SU-DHL-6 (cell line): Measurements from ENCODE around the gene SHCBP1L.

Source experiments
- H2AFZ ChIP-seq: fragments of 200-600 bp; sonication (generic); 2 replicates; pipeline ENCODE4 v1.6.1; 2014; ENCODE audit warnings: low read depth, mild to moderate bottlenecking, moderate library complexity, mixed read lengths, antibody characterized with exemption, low read length; ENCODE audit not compliant: severe bottlenecking
- H3F3A ChIP-seq: fragments of 200-600 bp; shearing (Covaris generic); 2 replicates; pipeline ENCODE4 v1.6.0; 2016; ENCODE audit warnings: antibody characterized with exemption, mild to moderate bottlenecking; ENCODE audit not compliant: insufficient read depth
- H3K27ac ChIP-seq: fragments of 200-600 bp; sonication (generic); 2 replicates; pipeline ENCODE4 v1.5.1; 2016; ENCODE audit warnings: low read depth, mild to moderate bottlenecking, low read length, moderate library complexity, mixed read lengths
- H3K27me3 ChIP-seq: fragments of 200-600 bp; sonication (generic), shearing (Covaris generic); 2 replicates; pipeline ENCODE4 v1.6.0; 2014; ENCODE audit warnings: mild to moderate bottlenecking, low read length
- H3K36me3 ChIP-seq: fragments of 200-600 bp; sonication (generic); 2 replicates; pipeline ENCODE4 v1.6.1; 2014; ENCODE audit warnings: mild to moderate bottlenecking, low read length, mixed read lengths
- H3K4me2 ChIP-seq: fragments of 300-600, 200-600 bp; shearing (Covaris generic), sonication (generic); 2 replicates; pipeline ENCODE4 v1.6.0; 2014; ENCODE audit warnings: low read length, low read depth, mild to moderate bottlenecking; ENCODE audit not compliant: poor library complexity, severe bottlenecking
- H3K4me3 ChIP-seq: fragments of 200-600 bp; sonication (generic); 2 replicates; pipeline ENCODE4 v1.5.1; 2014; ENCODE audit warnings: antibody characterized with exemption, low read length, mild to moderate bottlenecking, mixed read lengths; ENCODE audit not compliant: insufficient read depth, poor library complexity, severe bottlenecking
- H3K79me2 ChIP-seq: fragments of 200-600 bp; sonication (generic); 2 replicates; pipeline ENCODE4 v1.6.1; 2014; ENCODE audit warnings: mild to moderate bottlenecking, low read length, moderate library complexity; ENCODE audit not compliant: insufficient read depth
- H3K9ac ChIP-seq: fragments of 200-600 bp; sonication (generic); 2 replicates; pipeline ENCODE4 v1.7.0; 2014; ENCODE audit warnings: mild to moderate bottlenecking, low read length
- H3K9me2 ChIP-seq: fragments of 200-600 bp; sonication (generic); replicated peaks from 2 replicates; pipeline ENCODE4 v1.6.1; 2014; ENCODE audit warnings: low read length; ENCODE audit not compliant: insufficient read depth
- H3K9me3 ChIP-seq: fragments of 200-600 bp; sonication (generic); 2 replicates; pipeline ENCODE4 v1.6.1; 2014; ENCODE audit warnings: low read length, mixed read lengths; ENCODE audit not compliant: insufficient read depth
- H4K20me1 ChIP-seq: fragments of 200-600 bp; sonication (generic); 2 replicates; pipeline ENCODE4 v1.6.1; 2014; ENCODE audit warnings: low read depth, mild to moderate bottlenecking, antibody characterized with exemption, low read length, moderate library complexity, mixed read lengths
- EZH2phosphoT487 ChIP-seq: fragments of 200-600 bp; sonication (generic), shearing (Covaris generic); conservative IDR thresholded peaks from 2 replicates; pipeline ENCODE4 v1.6.1; 2018; ENCODE audit warnings: mild to moderate bottlenecking, antibody characterized with exemption, low read length, moderate library complexity, mixed read lengths
- TF ChIP-seq, protein P1 (sequence below): fragments of 200-600 bp; sonication (generic); IDR thresholded peaks from one replicate; pipeline ENCODE4 v1.5.1; 2017; ENCODE audit warnings: antibody characterized with exemption, mild to moderate bottlenecking, low read length, moderate library complexity; ENCODE audit not compliant: insufficient read depth, poor library complexity, severe bottlenecking

Gene SHCBP1L

DNA sequence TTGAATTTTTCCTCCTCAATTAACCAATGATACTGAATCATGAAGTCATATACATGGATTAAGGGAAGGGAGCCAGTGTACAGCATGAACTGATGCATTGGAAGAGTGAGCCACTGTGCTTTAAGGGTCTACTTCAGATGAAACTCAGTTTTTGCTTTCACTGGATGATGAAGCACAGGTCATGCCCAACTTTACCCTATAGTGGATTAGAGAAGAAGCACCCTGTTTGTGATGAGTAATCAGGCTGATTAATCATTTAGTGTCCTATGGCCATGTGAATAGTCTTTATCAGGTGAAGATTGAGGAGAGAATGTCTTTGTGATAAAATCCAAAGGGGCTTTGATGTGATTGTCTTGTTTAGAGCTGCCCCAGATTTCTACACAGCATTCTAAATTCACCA is 45.5 kb upstream of the SHCBP1L start:
- H3K27ac ChIP-seq: no peak overlapping the region
- H3K79me2 ChIP-seq: no peaks in the 10 kb centered on the region
- no peak for TF ChIP-seq EZH2phosphoT487
- TF ChIP-seq, protein P1, sequence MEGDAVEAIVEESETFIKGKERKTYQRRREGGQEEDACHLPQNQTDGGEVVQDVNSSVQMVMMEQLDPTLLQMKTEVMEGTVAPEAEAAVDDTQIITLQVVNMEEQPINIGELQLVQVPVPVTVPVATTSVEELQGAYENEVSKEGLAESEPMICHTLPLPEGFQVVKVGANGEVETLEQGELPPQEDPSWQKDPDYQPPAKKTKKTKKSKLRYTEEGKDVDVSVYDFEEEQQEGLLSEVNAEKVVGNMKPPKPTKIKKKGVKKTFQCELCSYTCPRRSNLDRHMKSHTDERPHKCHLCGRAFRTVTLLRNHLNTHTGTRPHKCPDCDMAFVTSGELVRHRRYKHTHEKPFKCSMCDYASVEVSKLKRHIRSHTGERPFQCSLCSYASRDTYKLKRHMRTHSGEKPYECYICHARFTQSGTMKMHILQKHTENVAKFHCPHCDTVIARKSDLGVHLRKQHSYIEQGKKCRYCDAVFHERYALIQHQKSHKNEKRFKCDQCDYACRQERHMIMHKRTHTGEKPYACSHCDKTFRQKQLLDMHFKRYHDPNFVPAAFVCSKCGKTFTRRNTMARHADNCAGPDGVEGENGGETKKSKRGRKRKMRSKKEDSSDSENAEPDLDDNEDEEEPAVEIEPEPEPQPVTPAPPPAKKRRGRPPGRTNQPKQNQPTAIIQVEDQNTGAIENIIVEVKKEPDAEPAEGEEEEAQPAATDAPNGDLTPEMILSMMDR: no peak
- H3K9me3 ChIP-seq: no peaks in the 10 kb centered on the region
- no peaks in the 10 kb centered on the region for H4K20me1 ChIP-seq
- H3F3A ChIP-seq: no peaks in the 10 kb centered on the region
- H3K9me2 ChIP-seq: no peaks in the 10 kb centered on the region
- H3K9ac ChIP-seq: no peak overlapping the region
- no peaks in the 10 kb centered on the region for H3K27me3 ChIP-seq
- no peak overlapping the region for H3K4me3 ChIP-seq
- no peak overlapping the region for H3K4me2 ChIP-seq
- no peak overlapping the region for H2AFZ ChIP-seq
- H3K36me3 ChIP-seq: no peaks in the 10 kb centered on the region

DNA sequence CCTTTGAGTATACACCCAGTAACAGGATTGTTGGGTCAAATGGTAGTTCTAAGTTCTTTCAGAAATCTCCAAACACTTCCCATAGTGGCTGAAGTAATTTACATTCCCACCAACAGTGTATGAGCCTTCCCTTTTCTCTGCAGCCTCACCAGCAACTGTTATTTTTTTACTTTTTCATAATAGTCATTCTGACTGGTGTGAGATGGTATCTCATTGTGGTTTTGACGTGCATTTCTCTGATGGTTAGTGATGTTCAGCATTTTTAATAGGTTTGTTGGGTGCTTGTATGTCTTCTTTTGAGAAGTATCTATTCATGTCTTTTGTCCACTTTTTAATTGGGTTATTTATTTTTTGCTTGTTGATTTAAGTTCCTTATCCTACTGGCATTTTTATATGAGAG is 43.9 kb upstream of the SHCBP1L start:
- Histone ChIP-seq H3K27me3 (no peaks in the 10 kb centered on the region), H3K27ac (no peak overlapping the region), H4K20me1 (no peaks in the 10 kb centered on the region), H3F3A (no peaks in the 10 kb centered on the region), H3K9me2 (no peaks in the 10 kb centered on the region), H3K4me2 (no peak overlapping the region), H3K9ac (no peak overlapping the region), H2AFZ (no peak overlapping the region), H3K36me3 (no peaks in the 10 kb centered on the region), H3K79me2 (no peaks in the 10 kb centered on the region), H3K4me3 (no peak overlapping the region), H3K9me3 (no peaks in the 10 kb centered on the region)
- TF ChIP-seq, protein P1: no peak
- TF ChIP-seq EZH2phosphoT487: no peak

DNA sequence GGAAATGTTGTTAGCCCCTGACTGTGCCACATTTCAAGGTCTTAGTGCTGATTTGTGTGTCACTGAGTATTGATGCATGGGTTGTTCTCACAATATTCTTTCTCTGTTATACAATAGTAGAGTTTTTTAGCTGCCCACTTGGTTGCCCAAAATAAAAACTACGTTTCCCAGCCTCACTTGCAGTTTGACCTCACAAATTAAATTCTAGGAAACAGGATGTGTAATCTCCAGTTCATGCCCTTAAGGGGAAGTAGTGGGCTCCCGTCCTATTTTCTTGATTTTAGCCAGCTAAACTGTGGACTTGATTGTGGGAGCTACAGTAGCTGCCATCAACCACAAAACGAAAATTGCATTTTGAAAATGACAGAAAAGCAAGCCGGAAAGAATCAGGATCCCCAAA is 42.9 kb upstream of the SHCBP1L start:
- Histone ChIP-seq H3K9ac (no peak overlapping the region), H3F3A (no peaks in the 10 kb centered on the region), H4K20me1 (no peaks in the 10 kb centered on the region), H3K4me2 (no peak overlapping the region), H3K36me3 (no peaks in the 10 kb centered on the region), H3K27ac (no peak overlapping the region), H3K4me3 (no peak overlapping the region), H2AFZ (no peak overlapping the region), H3K27me3 (no peaks in the 10 kb centered on the region), H3K9me3 (no peaks in the 10 kb centered on the region), H3K9me2 (no peaks in the 10 kb centered on the region), H3K79me2 (no peaks in the 10 kb centered on the region)
- no peak for TF ChIP-seq EZH2phosphoT487
- TF ChIP-seq, protein P1: no peak
